ENCODE measurements around the gene ATP6V1C2. TPM values are rescaled to one million over a fixed set of nuclear protein-coding genes. Genes with fewer than 3 reads are reported as not detected.

Gene ATP6V1C2
- total RNA-seq, 1 donor from 2014 or later = 3.3 TPM

DNA sequence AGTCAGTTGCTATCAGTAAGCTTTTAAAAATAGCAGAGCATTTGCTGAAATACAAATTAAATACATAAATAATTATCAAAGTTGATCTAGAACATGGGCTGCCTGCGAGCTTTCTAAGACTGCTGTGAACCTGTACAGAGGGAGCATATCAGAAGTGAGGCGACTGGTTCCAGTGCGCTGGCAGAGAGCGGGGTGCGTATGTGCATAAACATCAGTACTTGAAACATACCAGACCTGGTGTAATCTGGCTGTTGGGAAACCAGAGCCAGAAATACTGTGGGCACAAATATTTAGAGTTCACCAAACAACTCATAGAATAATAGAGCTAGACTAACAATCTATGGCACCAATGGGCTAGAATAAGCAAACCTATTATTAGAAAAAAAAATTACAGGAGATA lies 63.8 kb downstream of the ATP6V1C2 start:
- ATAC-seq (ENCODE audit: low read depth) = no peak
- intact Hi-C loops (cut with micrococcal nuclease) = no loop called here
- CTCF ChIA-PET = interaction anchor here (0.8 kb wide), 1 partner anchor 339 kb away, joined by 3 read pairs; no protein-coding TSS in a partner anchor
- Mint-ChIP-seq H3K4me1 (no peaks in the 10 kb centered on the region), H3K36me3 (ENCODE audit: low read depth) (peaks cover 97% of the 10 kb centered on the region), H3K9me3 (no peaks in the 10 kb centered on the region), H3K4me3 (no peak overlapping the region), H3K27me3 (no peaks in the 10 kb centered on the region), H3K27ac (no peak overlapping the region)
- TF ChIP-seq, protein P1, sequence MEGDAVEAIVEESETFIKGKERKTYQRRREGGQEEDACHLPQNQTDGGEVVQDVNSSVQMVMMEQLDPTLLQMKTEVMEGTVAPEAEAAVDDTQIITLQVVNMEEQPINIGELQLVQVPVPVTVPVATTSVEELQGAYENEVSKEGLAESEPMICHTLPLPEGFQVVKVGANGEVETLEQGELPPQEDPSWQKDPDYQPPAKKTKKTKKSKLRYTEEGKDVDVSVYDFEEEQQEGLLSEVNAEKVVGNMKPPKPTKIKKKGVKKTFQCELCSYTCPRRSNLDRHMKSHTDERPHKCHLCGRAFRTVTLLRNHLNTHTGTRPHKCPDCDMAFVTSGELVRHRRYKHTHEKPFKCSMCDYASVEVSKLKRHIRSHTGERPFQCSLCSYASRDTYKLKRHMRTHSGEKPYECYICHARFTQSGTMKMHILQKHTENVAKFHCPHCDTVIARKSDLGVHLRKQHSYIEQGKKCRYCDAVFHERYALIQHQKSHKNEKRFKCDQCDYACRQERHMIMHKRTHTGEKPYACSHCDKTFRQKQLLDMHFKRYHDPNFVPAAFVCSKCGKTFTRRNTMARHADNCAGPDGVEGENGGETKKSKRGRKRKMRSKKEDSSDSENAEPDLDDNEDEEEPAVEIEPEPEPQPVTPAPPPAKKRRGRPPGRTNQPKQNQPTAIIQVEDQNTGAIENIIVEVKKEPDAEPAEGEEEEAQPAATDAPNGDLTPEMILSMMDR (IDR thresholded peaks at IDR 0.05) = no peak
- no peak for DNase-seq
- POLR2A ChIA-PET = interaction anchor here (0.6 kb wide), 1 partner anchor 392 kb away, joined by 3 read pairs; no protein-coding TSS in a partner anchor

DNA sequence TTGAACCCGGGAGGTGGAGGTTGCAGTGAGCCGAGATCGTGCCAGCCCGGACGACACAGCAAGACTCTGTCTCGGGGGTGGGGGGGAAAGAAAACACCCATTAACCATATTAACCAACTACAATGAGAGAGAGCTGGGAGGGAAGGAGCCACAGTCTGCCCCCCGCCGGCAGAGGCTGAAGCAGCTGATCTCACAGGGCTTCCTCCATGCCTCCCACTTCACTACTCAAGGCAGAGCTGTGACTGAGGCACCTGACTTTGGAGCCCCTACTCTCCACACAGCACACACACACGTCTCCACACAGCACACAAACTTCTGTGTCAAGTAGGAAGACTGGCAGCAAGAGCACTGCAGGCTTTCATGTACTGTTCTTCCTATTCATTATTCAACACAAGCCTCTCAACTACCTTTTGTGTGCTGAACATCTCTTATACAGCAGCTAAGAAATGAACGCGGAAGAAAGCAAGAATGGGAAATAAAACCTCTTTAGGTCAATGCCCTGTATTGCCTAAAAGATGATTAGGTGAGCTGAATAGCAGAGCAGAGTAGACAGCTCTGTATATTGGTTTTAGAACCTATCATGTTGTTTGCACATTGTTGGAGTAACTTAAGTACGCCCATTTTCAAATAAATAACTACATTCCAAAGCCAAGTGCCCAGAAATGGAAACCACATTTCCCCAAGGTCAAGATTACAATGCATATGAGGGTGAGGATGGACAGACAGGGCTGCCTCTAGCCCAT lies 65.0 kb downstream of the ATP6V1C2 start:
- peaks cover 1% of the 10 kb centered on the region for H3K4me1 Mint-ChIP-seq
- intact Hi-C loops (cut with micrococcal nuclease) = no loop called here
- H3K36me3 Mint-ChIP-seq (ENCODE audit: low read depth) = peaks cover 99% of the 10 kb centered on the region
- ATAC-seq (ENCODE audit: low read depth) (no peak), DNase-seq (no peak)
- H3K27ac Mint-ChIP-seq = no peak overlapping the region
- H3K4me3 Mint-ChIP-seq = no peak overlapping the region
- H3K9me3 Mint-ChIP-seq = no peaks in the 10 kb centered on the region
- no peaks in the 10 kb centered on the region for H3K27me3 Mint-ChIP-seq
- ChIA-PET POLR2A (no interaction called here), CTCF (no interaction called here)
- TF ChIP-seq, protein P1 (IDR thresholded peaks at IDR 0.05) = no peak

DNA sequence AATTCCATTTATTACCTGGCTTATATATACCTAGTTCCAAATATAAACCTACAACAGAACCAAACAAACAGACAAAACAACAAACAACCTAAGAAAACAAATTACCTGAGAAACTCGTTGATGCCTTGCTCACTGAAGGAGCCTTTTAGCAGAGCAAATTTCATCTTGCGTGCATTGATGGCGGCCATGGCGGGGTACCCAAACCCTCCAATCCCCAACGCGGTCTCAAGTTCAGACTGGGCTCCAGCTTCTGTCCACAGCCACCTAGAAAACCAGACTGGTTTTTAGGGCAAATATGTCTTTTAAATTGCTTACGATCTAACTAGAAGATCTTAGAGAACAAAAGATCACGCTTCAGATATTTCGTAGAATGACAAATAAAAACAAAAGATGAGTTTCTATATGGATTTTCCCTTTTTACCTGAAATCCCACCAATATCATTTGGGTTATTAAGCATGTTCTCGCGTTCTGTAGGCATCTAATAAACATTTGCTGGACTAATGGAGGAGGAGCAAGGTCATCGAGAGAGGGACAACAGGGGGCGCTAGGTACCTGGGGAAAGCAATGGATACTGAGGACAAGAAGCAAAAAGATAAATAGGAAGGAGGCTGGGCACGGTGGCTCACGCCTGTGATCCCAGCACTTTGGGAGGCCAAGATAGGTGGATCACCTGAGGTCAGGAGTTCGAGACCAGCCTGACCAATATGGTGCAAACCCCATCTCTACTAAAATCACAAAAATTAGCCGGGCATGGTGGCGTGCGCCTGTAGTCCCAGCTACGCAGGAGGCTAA lies 65.9 kb downstream of the ATP6V1C2 start:
- DNase-seq = no peak
- H3K27ac Mint-ChIP-seq = no peak overlapping the region
- H3K4me3 Mint-ChIP-seq = no peak overlapping the region
- H3K9me3 Mint-ChIP-seq = no peaks in the 10 kb centered on the region
- CTCF ChIA-PET = no interaction called here
- H3K4me1 Mint-ChIP-seq = peaks cover 2% of the 10 kb centered on the region
- peak; percentile 31 for ATAC-seq (ENCODE audit: low read depth)
- no peaks in the 10 kb centered on the region for H3K27me3 Mint-ChIP-seq
- intact Hi-C loops (cut with micrococcal nuclease) = loop anchor here (1.0 kb wide), 1 partner anchor 45 kb away; no protein-coding TSS in a partner anchor
- TF ChIP-seq, protein P1 (IDR thresholded peaks at IDR 0.05) = no peak
- POLR2A ChIA-PET = no interaction called here
- peaks cover 99% of the 10 kb centered on the region for H3K36me3 Mint-ChIP-seq (ENCODE audit: low read depth)

DNA sequence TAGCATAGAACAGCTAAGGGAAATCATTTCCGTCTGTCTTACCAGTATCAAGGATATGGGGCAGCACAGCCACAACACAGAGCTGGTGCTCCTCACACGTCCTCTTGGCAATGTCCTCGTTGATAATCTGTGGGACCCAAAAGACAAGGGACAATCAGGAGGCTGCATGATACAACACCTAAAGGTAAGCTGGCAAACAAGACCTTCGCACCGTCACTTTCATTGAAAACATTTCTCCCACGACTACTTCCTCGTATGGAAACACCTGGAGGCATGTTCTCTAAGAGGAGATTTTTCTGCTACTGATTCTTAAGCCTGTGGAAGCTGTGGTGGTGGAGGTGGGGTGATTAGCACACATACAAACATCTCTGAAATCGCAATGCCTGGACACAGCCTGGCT lies 67.4 kb downstream of the ATP6V1C2 start:
- no peak overlapping the region for H3K27ac Mint-ChIP-seq
- ChIA-PET POLR2A (interaction anchor here (0.7 kb wide), 1 partner anchor 402 kb away, joined by 3 read pairs; no protein-coding TSS in a partner anchor), CTCF (no interaction called here)
- no peaks in the 10 kb centered on the region for H3K9me3 Mint-ChIP-seq
- peaks cover 98% of the 10 kb centered on the region for H3K36me3 Mint-ChIP-seq (ENCODE audit: low read depth)
- no peak for ATAC-seq (ENCODE audit: low read depth)
- H3K27me3 Mint-ChIP-seq = no peaks in the 10 kb centered on the region
- no peak for DNase-seq
- TF ChIP-seq, protein P1 (IDR thresholded peaks at IDR 0.05) = no peak
- intact Hi-C loops (cut with micrococcal nuclease) = no loop called here
- no peak overlapping the region for H3K4me3 Mint-ChIP-seq
- peaks cover 4% of the 10 kb centered on the region for H3K4me1 Mint-ChIP-seq

Measured in activated B cell treated with CpG ODN at 0.5 μM for 24 hours (primary cell).